HEK293 (cell line): Measurements from ENCODE around the gene INTS1.
A peak's percentile ranks its signal among the peaks of the same experiment; 100 is the strongest.

Experiments
- CTCF ChIA-PET: fragments of 350-600 bp; formaldehyde crosslinking; extraction: SDS; loops from one replicate; lab custom pipeline; 2021; ENCODE audit warnings: antibody characterized with exemption; lab: Yijun Ruan, JAX
- POLR2A ChIA-PET: fragments of 300-600 bp; formaldehyde crosslinking; extraction: SDS; loops from one replicate; lab custom pipeline; 2020; ENCODE audit warnings: antibody characterized with exemption, inconsistent platforms; lab: Yijun Ruan, JAX
- H3K27ac ChIP-seq: fragments of 200-500 bp; sonication (Bioruptor generic); 2 replicates; pipeline ENCODE4 v1.5.1; 2014; ENCODE audit warnings: low read depth, low read length, control low read depth, inconsistent platforms; ENCODE audit errors: extremely low read depth
- H3K36me3 ChIP-seq, 2 experiments: fragments of 200-500 bp in 1 of 2; sonication (Bioruptor generic) in 1 of 2; 1 replicate in 1 of 2; 2 replicates in 1 of 2; pipeline ENCODE4 v1.5.1; 2014 to 2017; ENCODE audit warnings: inconsistent platforms in 2 of 2, low read length in 2 of 2; ENCODE audit not compliant: control insufficient read depth in 2 of 2, insufficient read depth in 1 of 2
- H3K4me1 ChIP-seq: fragments of 200-500 bp; sonication (Bioruptor generic); 2 replicates; pipeline ENCODE4 v1.5.1; 2014; ENCODE audit warnings: mild to moderate bottlenecking, low read length, inconsistent platforms; ENCODE audit not compliant: control insufficient read depth, insufficient read depth
- H3K4me3 ChIP-seq: 2 replicates; pipeline ENCODE4 v1.5.1; 2011; ENCODE audit warnings: low read depth, mild to moderate bottlenecking, control low read depth, low read length, moderate library complexity
- H3K9me3 ChIP-seq: fragments of 200-500 bp; sonication (Bioruptor generic); 2 replicates; pipeline ENCODE4 v1.5.1; 2014; ENCODE audit warnings: low read depth, low read length, inconsistent platforms; ENCODE audit not compliant: control insufficient read depth, insufficient read depth
- EGR2 ChIP-seq: fragments of 450-650 bp; formaldehyde crosslinking; IDR thresholded peaks from 2 replicates; pipeline ENCODE4 v1.5.1; 2016; ENCODE audit warnings: low read depth, missing biosample characterization, missing genetic modification characterization
- GLIS1 ChIP-seq: fragments of 450-650 bp; formaldehyde crosslinking; IDR thresholded peaks from 2 replicates; pipeline ENCODE4 v1.5.1; 2016; ENCODE audit warnings: missing biosample characterization, missing genetic modification characterization
- HIC1 ChIP-seq: fragments of 450-650 bp; formaldehyde crosslinking; IDR thresholded peaks from 2 replicates; pipeline ENCODE4 v1.5.1; 2016; ENCODE audit warnings: missing biosample characterization, missing genetic modification characterization
- OSR2 ChIP-seq: fragments of 450-650 bp; formaldehyde crosslinking; IDR thresholded peaks from 2 replicates; pipeline ENCODE4 v1.5.1; 2016; ENCODE audit warnings: missing biosample characterization, missing genetic modification characterization
- PATZ1 ChIP-seq: fragments of 450-650 bp; formaldehyde crosslinking; IDR thresholded peaks from 2 replicates; pipeline ENCODE4 v1.5.1; 2016; ENCODE audit warnings: missing biosample characterization, missing genetic modification characterization
- PRDM1 ChIP-seq: fragments of 450-650 bp; formaldehyde crosslinking; IDR thresholded peaks from 2 replicates; pipeline ENCODE4; 2016; ENCODE audit warnings: missing biosample characterization, missing genetic modification characterization
- REST ChIP-seq: fragments of 450-650 bp; formaldehyde crosslinking; IDR thresholded peaks from 2 replicates; pipeline ENCODE4 v1.5.1; 2016; ENCODE audit warnings: missing biosample characterization, missing genetic modification characterization
- SCRT2 ChIP-seq: fragments of 450-650 bp; formaldehyde crosslinking; IDR thresholded peaks from 2 replicates; pipeline ENCODE4 v1.5.1; 2016; ENCODE audit warnings: missing biosample characterization, missing genetic modification characterization
- SP7 ChIP-seq: fragments of 450-650 bp; formaldehyde crosslinking; IDR thresholded peaks from 2 replicates; pipeline ENCODE4 v1.5.1; 2016; ENCODE audit warnings: missing biosample characterization, missing genetic modification characterization
- ZBTB7A ChIP-seq: fragments of 450-650 bp; formaldehyde crosslinking; IDR thresholded peaks from 2 replicates; pipeline ENCODE4 v1.5.1; 2016; ENCODE audit warnings: low read depth, missing biosample characterization, missing genetic modification characterization
- ZFHX2 ChIP-seq: fragments of 450-650 bp; formaldehyde crosslinking; conservative IDR thresholded peaks from 2 replicates; pipeline ENCODE4 v1.5.1; 2016; ENCODE audit warnings: missing biosample characterization, missing genetic modification characterization
- ZFP3 ChIP-seq: fragments of 450-650 bp; formaldehyde crosslinking; IDR thresholded peaks from 2 replicates; pipeline ENCODE4 v1.5.1; 2016; ENCODE audit warnings: low read depth, missing biosample characterization, missing genetic modification characterization
- ZFP37 ChIP-seq: fragments of 450-650 bp; formaldehyde crosslinking; IDR thresholded peaks from 2 replicates; pipeline ENCODE4 v1.5.1; 2016; ENCODE audit warnings: missing biosample characterization, missing genetic modification characterization
- ZIC2 ChIP-seq: fragments of 450-650 bp; formaldehyde crosslinking; IDR thresholded peaks from 2 replicates; pipeline ENCODE4 v1.5.1; 2016; ENCODE audit warnings: missing biosample characterization, missing genetic modification characterization
- ZNF184 ChIP-seq: fragments of 450-650 bp; IDR thresholded peaks from 2 replicates; pipeline ENCODE4 v1.5.1; 2018; ENCODE audit warnings: missing biosample characterization, mild to moderate bottlenecking, missing genetic modification characterization
- ZNF274 ChIP-seq, 2 experiments: fragments of 200-500 bp in 1 of 2; fragments of 450-650 bp in 1 of 2; sonication (Bioruptor generic) in 1 of 2; formaldehyde crosslinking in 1 of 2; IDR thresholded peaks; 2 replicates each; pipeline versions ENCODE4 v1.5.1 to v1.6.1; 2014 to 2016; ENCODE audit warnings: borderline replicate concordance in 1 of 2, inconsistent platforms in 1 of 2, low read length in 1 of 2, missing biosample characterization in 1 of 2, missing genetic modification characterization in 1 of 2
- ZNF426 ChIP-seq: fragments of 450-650 bp; formaldehyde crosslinking; IDR thresholded peaks from 2 replicates; pipeline ENCODE4 v1.5.1; 2017; ENCODE audit warnings: missing biosample characterization, missing genetic modification characterization, mild to moderate bottlenecking, inconsistent platforms, moderate library complexity
- ZNF510 ChIP-seq: fragments of 450-650 bp; formaldehyde crosslinking; IDR thresholded peaks from 2 replicates; pipeline ENCODE4 v1.5.1; 2018; ENCODE audit warnings: mild to moderate bottlenecking, missing genetic modification characterization, missing biosample characterization; ENCODE audit not compliant: insufficient replicate concordance
- ZNF521 ChIP-seq: fragments of 450-650 bp; formaldehyde crosslinking; IDR thresholded peaks from 2 replicates; pipeline ENCODE4 v1.5.1; 2017; ENCODE audit warnings: missing biosample characterization, mild to moderate bottlenecking, missing genetic modification characterization
- ZNF555 ChIP-seq: fragments of 450-650 bp; formaldehyde crosslinking; conservative IDR thresholded peaks from 2 replicates; pipeline ENCODE4 v1.5.1; 2017; ENCODE audit warnings: missing biosample characterization, mild to moderate bottlenecking, missing genetic modification characterization, inconsistent platforms
- ZNF670 ChIP-seq: fragments of 450-650 bp; formaldehyde crosslinking; IDR thresholded peaks from 2 replicates; pipeline ENCODE4 v1.5.1; 2016; ENCODE audit warnings: missing biosample characterization, missing genetic modification characterization, low read depth
- ZNF701 ChIP-seq: fragments of 450-650 bp; formaldehyde crosslinking; IDR thresholded peaks from 2 replicates; pipeline ENCODE4 v1.5.1; 2016; ENCODE audit warnings: missing biosample characterization, missing genetic modification characterization
- ZNF76 ChIP-seq: fragments of 450-650 bp; formaldehyde crosslinking; IDR thresholded peaks from 2 replicates; pipeline ENCODE4; 2016; ENCODE audit warnings: low read depth, missing biosample characterization, missing genetic modification characterization, borderline replicate concordance
- ZSCAN23 ChIP-seq: fragments of 450-650 bp; formaldehyde crosslinking; IDR thresholded peaks from 2 replicates; pipeline ENCODE4 v1.5.1; 2016; ENCODE audit warnings: missing biosample characterization, missing genetic modification characterization
- TF ChIP-seq, protein P1 (sequence below): fragments of 450-650 bp; formaldehyde crosslinking; IDR thresholded peaks from 2 replicates; pipeline ENCODE4 v1.5.1; 2016; ENCODE audit warnings: missing biosample characterization, missing genetic modification characterization
- TF ChIP-seq, protein P2 (sequence below): fragments of 450-650 bp; formaldehyde crosslinking; optimal IDR thresholded peaks from 2 replicates; pipeline ENCODE3; 2016; ENCODE audit warnings: missing biosample characterization, mild to moderate bottlenecking, missing genetic modification characterization

The INTS1 gene

GRCh38 chr7:1458683-1459511 lies 45.3 kb downstream of the INTS1 start, which contains the start of gene MICALL2:
TSS of gene MICALL2 (minus strand) at chr7:1459470. CDS start at chr7:1459326, 144 bp downstream.
- H3K9me3 ChIP-seq, result no peaks in the 10 kb centered on the region
- CTCF ChIA-PET, result interaction anchor here (1.0 kb wide), 1 partner anchor 12 kb away, joined by 3 read pairs; no protein-coding TSS in a partner anchor
- H3K36me3 ChIP-seq, result no peaks in the 10 kb centered on the region
- no peak within 1 kb of the TSS; the same call in 1 of the 2 replicates for H3K27ac ChIP-seq
- POLR2A ChIA-PET, result interaction anchor here (1.6 kb wide), 1 partner anchor 21 kb away, joined by 3 read pairs; no protein-coding TSS in a partner anchor
- H3K4me3 ChIP-seq, result peak within 1 kb of the TSS; percentile 73
- 0 out of 2 replicates have a peak, but pooled peaks cover 3% of the 10 kb centered on the region for H3K4me1 ChIP-seq
- TF ChIP-seq HIC1 (tag by site-specific recombination), result peak; percentile 76
- TF ChIP-seq ZBTB7A (tag by site-specific recombination), result no peak
- TF ChIP-seq ZNF701 (tag by site-specific recombination), result no peak
- TF ChIP-seq ZFHX2 (tag by site-specific recombination), result no peak
- TF ChIP-seq, protein P1, sequence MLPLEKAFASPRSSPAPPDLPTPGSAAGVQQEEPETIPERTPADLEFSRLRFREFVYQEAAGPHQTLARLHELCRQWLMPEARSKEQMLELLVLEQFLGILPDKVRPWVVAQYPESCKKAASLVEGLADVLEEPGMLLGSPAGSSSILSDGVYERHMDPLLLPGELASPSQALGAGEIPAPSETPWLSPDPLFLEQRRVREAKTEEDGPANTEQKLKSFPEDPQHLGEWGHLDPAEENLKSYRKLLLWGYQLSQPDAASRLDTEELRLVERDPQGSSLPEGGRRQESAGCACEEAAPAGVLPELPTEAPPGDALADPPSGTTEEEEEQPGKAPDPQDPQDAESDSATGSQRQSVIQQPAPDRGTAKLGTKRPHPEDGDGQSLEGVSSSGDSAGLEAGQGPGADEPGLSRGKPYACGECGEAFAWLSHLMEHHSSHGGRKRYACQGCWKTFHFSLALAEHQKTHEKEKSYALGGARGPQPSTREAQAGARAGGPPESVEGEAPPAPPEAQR, result no peak
- TF ChIP-seq ZFP37 (tag by site-specific recombination), result no peak
- TF ChIP-seq EGR2 (tag by site-specific recombination), result no peak
- TF ChIP-seq ZIC2 (tag by site-specific recombination), result peak; percentile 80
- TF ChIP-seq REST (tag by site-specific recombination), result no peak
- TF ChIP-seq, protein P2, sequence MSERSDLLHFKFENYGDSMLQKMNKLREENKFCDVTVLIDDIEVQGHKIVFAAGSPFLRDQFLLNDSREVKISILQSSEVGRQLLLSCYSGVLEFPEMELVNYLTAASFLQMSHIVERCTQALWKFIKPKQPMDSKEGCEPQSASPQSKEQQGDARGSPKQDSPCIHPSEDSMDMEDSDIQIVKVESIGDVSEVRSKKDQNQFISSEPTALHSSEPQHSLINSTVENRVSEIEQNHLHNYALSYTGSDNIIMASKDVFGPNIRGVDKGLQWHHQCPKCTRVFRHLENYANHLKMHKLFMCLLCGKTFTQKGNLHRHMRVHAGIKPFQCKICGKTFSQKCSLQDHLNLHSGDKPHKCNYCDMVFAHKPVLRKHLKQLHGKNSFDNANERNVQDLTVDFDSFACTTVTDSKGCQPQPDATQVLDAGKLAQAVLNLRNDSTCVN, result peak; percentile 49
- TF ChIP-seq GLIS1, result 0 out of 2 replicates have a peak, but pooled peaks have one; percentile 33
- TF ChIP-seq ZNF76, result peak; percentile 31; the same call in 1 of the 2 replicates
- TF ChIP-seq ZNF426 (tag by site-specific recombination), result no peak
- peak; percentile 54 for TF ChIP-seq SP7 (tag by site-specific recombination)
- TF ChIP-seq ZNF274 (IDR thresholded peaks at IDR 0.05; ENCODE audit: low read length), result no peak
- no peak for TF ChIP-seq ZNF274 (tag by site-specific recombination; IDR thresholded peaks at IDR 0.05; ENCODE audit: borderline replicate concordance)
- no peak for TF ChIP-seq ZNF521
- TF ChIP-seq PRDM1, result no peak
- TF ChIP-seq ZNF510 (tag by site-specific recombination), result no peak
- TF ChIP-seq SCRT2 (tag by site-specific recombination), result no peak
- peak; percentile 58 for TF ChIP-seq PATZ1 (tag by site-specific recombination)
- peak; percentile 55; the same call in 1 of the 2 replicates for TF ChIP-seq ZNF184 (tag by site-specific recombination)
- no peak for TF ChIP-seq ZNF670 (tag by site-specific recombination)
- TF ChIP-seq ZFP3, result no peak
- no peak for TF ChIP-seq OSR2 (tag by site-specific recombination)
- no peak for TF ChIP-seq ZSCAN23 (tag by site-specific recombination)
- TF ChIP-seq ZNF555, result no peak
